Measurements from ENCODE around the gene FAM241B. TPM values are rescaled to one million over a fixed set of nuclear protein-coding genes. Genes with fewer than 3 reads are reported as not detected.

Gene FAM241B
- total RNA-seq, 1 experiment from 2014 or later = 5.8 TPM

- no peaks in the 10 kb centered on the region; the same call in 1 of the 2 replicates for H3K27me3 ChIP-seq (ENCODE audit: control insufficient read depth, insufficient read depth, low read length)
- no peaks in the 10 kb centered on the region for H3K36me3 ChIP-seq (replicated peaks; ENCODE audit: control insufficient read depth, insufficient read depth, low read length)
- DNase-seq = no peak
- H3K4me3 ChIP-seq (ENCODE audit: insufficient read depth, low read depth, low read length) = no peak overlapping the region
Measured at GRCh38 chr10:69682955-69683474, 53.0 kb downstream of the FAM241B start.

Other genes starting within 250 kb of the FAM241B start
- gene TACR2, start 213.3 kb upstream of the FAM241B start, total RNA-seq (2014; rRNA removed; shearing (Covaris generic)) = 0.48 TPM in 1 of 2 replicates, not detected in the other
- 5.0 and 6.5 TPM in 2 replicates for gene TSPAN15, start 178.8 kb upstream of the FAM241B start, total RNA-seq (2014; rRNA removed; shearing (Covaris generic))
- 0.14 and 1.4 TPM in 2 replicates for gene NEUROG3, start 56.8 kb upstream of the FAM241B start, total RNA-seq (2014; rRNA removed; shearing (Covaris generic))
- 16.6 and 18.0 TPM in 2 replicates for gene COL13A1, start 171.7 kb downstream of the FAM241B start, total RNA-seq (2014; rRNA removed; shearing (Covaris generic))